ENCODE measurements around the gene CDIPT.
A peak's percentile ranks its signal among the peaks of the same experiment; 100 is the strongest.
"Not testable (repeated sequence)": the region's sequence is repeated elsewhere in the genome, so short reads cannot be mapped to it uniquely, and the experiment has no call there.

Gene CDIPT, protein sequence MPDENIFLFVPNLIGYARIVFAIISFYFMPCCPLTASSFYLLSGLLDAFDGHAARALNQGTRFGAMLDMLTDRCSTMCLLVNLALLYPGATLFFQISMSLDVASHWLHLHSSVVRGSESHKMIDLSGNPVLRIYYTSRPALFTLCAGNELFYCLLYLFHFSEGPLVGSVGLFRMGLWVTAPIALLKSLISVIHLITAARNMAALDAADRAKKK

DNA sequence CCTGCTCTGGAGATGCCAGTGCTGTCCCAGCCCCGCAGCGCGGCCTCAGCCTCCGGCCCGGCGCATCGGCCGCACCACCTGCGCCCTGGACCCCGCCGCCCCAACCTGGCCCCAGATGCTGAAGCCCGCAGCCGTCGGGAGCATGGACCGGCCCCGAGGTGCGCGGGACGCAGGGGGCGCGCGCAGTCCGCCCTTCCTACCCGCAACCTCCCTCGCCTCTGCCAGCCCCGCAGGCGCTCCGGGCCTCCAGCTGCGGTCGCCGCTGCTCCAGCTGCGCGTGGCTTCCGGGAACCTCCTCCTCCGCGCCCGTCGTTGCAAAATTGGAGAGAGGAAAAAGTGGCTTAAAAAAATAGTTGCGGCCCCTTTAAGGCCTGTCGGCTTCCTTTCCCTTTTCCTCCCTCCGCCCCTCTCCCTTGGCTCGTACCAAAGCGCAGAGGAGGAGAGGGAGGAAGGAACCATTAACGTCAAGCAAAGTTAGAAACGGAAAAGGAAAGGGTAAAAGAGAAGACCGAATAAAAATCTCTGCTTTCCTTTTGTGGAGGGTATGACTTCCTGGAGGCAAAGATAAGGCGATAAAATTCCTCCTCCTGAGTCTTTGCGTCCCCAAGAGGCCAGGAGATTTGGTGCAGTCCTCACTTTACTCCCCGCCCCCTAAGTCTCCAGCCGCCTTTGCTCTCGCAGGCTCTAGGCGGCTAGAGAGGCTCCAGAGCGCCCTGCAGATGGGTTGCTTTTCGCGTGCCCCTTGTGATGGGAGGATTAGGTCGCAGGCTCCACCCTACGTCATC lies at the start of gene CDIPT:
Gene CDIPT (minus strand): TSS at position 343 of the 785 bp plus-strand sequence. CDS start 369 bp downstream, outside the sequence.
- DNase-seq (ENCODE audit: low spot score): peak; percentile 93

DNA sequence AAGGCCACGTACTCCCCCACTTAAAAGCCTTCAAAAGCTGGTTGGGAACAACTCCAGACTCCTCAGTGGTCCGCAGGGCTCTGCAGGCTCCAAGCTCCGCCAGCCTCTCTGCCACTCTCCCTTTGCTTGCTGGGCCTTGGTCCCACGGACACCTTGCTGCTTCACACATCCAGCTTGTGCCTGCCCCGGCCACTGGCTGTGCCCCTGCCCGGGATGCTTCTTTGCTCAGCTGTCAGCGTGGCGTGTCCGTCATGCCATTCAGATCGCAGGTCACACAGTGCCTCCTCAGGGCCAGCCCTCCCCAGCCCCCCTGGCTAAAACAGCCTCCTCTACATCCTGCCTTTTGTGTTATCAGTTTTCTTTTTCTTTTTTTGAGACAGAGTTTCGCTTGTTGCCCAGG lies 49.1 kb upstream of the CDIPT start:
- DNase-seq (ENCODE audit: low spot score): no peak

DNA sequence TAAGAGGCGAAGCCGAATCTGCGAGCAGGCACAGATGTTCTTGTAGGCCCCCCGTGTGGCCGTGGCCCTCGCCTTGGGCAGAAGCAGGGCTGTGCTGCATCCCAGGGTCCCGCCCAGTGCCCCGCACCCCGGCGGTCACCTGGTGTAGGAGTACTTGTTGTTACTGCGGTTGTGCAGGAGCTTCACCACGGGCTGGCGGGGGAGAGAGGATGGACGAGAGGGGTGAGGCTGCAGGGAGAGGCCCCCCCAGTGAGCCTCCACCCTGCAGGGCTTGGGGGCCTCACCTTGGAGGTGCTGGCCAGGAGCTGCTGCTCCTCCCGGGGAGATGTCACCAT lies 48.6 kb upstream of the CDIPT start:
- no peak for DNase-seq (ENCODE audit: low spot score)

DNA sequence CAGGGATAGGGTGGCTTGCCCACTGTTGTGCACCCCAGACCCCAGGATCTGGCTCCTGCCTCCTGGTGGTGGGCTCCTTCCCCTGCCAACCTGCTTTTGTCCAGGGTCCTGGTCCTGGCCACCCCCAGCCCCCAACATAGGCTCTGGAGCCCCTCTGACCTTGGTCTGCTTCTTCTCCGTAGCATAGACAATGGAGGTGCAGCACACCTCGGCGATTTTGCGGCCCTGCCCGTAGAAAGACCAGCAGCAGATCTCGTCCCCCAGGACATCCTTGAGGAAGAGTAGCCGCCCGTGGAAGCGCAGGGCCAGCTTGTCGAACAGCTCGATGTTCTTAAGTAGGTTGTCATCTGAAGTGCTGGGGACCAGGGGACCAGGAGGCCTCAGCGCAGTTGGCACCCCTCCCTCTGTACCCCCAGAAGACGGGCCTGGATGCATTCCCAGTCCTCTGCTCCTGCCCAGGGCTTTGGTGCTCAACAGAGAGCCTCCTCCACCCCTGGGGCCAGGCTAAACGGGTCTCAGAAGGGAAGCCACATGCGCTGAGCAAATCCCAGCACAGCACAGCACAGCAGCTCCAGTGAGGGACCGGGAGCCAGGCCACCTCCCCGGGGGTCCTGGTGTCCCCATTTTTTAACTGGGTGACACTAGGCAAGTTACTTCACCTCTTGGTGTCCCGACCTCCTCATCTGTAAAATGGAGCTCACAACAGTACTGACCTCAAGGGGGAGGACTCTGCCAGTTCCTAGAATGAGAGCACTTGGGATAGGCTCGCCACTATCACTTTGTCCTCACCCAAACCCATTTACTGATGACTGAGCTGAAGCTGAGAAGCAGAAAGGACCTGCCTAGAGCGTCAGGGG lies 48.0 kb upstream of the CDIPT start:
- no peak for DNase-seq (ENCODE audit: low spot score)

DNA sequence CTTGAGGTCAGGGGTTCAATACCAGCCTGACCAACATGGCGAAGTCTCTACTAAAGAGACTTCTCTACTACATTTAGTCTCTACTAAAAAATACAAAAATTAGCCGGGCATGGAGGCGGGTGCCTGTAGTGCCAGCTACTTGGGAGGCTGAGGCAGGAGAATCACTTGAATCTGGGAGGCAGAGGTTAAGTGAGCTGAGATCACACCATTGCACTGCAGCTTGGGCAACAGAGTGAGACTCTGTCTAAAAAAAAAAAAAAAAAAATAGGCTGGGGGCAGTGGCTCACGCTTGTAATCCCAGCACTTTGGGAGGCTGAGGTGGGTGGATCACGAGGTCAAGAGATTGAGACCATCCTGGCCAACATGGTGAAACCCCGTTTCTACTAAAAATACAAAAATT lies 46.8 kb upstream of the CDIPT start:
- not testable (repeated sequence) for DNase-seq (ENCODE audit: low spot score)

DNA sequence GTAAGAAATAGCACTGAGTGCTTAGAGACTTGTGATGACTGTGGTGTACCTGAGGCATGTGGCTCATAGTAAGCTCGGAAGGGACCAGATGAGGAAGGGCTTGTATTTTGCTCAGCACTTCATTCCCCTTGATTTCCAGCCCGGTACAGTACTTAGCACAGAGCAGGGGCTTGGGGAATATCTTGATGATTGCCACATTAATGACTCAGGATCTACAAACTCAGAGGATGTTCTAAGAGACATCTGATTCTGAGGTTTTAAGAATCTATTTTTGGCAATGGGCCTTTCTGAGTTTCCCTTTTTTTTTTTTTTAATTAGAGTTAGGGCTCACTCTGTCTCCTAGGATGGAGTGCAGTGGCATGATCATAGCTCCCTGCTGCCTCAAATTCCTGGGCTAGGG lies 46.4 kb upstream of the CDIPT start:
- no peak for DNase-seq (ENCODE audit: low spot score)

DNA sequence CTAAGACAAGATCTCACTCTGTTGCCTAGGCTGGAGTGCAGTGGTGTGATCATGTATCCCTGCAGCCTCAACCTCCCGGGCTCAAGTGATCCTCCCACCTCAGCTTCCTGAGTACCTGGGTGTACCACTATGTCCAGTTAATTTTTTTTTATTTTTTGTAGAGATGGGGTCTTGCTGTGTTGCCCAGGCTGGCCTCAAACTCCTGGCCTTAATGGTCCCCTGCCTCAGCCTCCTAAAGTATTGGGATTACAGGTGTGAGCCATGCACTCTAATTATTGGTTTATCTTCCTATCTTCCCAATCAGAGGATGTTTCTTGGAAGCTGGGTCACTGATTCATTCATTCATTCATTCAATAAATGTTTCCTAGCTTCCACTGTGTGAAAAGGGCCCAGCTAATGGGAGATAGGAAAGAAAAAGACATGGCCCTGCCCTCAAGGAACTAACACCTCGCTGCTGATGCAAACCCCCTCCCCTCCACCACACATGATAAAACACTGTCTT lies 45.7 kb upstream of the CDIPT start:
- DNase-seq (ENCODE audit: low spot score): no peak

DNA sequence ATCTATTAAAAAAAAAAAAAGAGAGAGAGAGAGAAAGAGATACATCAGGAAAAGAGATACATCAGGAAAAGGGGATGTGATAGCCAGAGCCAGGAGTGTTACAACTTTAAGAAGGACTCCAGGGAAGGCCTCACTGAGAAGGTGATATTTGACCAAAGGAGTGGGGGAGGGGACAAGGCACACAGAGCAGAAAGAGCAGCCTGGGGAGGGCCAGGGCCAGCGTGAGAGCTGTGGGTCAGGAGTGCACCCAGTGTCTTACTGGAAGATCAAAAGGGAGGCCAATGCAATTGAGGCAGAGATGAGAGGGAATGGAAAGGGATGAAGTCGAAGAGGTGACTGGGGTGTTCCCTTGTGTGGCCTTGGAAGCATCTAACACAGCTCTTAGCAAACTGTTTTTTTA lies 44.9 kb upstream of the CDIPT start:
- no peak for DNase-seq (ENCODE audit: low spot score)

DNA sequence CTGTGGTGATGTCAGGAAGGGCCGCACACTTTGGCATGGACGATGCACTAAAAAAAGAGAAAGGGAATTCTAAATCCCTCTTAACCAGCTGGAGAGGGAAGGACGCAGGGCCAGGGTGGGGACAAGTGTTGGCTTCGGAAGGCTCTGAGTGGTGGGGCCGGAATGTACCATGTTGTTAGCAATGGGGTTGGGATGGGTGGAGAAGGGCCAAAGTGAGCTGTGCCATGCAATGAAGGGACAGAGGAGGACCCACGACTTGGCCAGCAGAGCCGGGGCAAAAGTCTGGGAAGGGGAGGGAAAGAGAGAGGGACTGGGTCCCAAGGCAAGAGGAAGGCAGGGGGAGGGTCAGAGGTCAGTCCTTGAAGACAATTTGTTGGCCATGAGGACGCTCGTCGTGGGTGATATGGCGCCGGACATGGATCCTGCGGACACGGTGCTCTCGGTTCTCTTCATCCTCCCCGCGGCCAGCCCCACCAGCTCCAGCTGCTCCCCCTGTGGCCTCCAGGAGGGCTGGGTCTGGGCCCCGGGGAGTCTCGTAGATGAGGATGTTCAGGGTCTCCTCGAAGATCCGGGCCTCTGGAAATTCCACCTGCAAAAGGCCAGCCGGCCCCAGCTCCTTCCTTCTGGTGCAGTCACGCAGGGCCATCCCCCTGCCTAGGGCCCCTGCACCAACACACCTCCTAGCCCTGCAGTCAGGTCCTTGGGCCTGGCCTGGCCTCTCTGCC lies 43.7 kb upstream of the CDIPT start:
- no peak for DNase-seq (ENCODE audit: low spot score)

DNA sequence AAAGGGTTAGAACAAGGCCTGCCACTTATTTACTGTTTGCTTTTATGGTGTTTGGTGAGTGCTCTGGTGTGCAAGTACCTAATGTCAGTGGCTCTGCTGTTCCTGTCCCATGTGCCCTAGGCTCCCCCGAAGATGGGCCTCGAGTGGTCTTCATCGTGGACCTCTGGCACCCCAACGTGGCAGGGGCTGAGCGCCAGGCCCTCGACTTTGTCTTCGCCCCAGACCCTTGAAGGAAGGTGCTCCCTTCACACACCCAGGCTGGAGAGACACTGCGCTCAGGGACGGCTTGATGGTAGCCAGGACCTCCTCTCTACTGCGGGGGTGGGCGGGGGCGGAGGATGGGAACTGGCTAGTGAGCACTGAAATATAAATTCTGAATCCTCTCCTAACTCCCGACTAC lies 42.6 kb upstream of the CDIPT start:
- DNase-seq (ENCODE audit: low spot score): no peak

DNA sequence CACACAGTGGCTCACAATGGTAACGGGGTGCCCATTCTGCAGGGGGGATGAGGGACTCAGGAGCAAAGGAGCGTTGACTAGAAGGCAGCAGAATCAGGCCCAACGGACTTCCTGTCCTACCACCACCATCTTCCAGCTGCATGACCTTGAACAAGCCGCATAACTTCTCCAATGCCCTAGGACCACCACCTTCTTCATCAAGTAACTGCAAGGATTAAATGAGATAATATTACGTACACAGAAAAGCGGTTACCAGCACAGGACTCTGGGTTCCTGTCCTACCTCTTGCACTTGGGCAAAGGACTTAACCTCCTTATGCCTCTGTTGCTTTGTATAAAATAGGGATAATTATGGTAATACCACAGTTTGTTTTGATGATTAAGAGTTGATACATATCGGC lies 41.9 kb upstream of the CDIPT start:
- DNase-seq (ENCODE audit: low spot score): no peak

DNA sequence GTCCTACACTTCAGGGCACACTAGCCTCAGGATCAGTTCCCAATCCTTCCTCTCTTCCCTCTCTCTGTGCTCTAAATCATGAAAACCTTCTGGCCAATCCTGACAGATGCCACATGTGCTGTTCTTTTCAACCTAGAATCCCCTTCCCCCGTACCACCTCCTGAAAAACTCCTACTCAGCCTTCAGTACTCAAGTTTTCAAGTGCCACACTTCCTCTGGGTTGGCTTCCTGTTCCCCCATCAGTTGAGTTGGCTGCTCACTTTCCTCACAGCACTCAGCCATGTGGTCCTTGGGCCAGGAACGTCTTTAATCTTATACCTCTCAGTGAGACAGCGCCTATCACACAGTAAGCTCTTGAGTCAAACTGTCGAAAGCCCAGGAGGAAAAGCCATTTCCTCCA lies 40.6 kb upstream of the CDIPT start:
- no peak for DNase-seq (ENCODE audit: low spot score)

DNA sequence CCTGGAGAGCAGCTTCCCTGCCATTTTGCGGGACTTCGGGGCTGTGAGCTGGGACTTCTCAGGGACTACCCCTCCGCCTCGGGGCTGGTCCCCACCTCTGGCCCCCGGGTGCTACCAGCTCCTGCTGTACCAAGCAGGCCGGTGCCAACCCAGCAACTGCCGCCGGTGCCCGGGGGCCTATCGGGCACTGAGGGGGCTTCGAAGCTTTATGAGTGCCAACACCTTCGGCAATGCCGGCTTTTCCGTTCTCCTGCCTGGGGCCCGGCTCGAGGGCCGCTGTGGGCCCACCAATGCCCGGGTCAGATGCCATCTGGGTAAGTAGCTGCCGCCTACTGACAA lies 38.5 kb upstream of the CDIPT start:
- DNase-seq (ENCODE audit: low spot score): no peak

DNA sequence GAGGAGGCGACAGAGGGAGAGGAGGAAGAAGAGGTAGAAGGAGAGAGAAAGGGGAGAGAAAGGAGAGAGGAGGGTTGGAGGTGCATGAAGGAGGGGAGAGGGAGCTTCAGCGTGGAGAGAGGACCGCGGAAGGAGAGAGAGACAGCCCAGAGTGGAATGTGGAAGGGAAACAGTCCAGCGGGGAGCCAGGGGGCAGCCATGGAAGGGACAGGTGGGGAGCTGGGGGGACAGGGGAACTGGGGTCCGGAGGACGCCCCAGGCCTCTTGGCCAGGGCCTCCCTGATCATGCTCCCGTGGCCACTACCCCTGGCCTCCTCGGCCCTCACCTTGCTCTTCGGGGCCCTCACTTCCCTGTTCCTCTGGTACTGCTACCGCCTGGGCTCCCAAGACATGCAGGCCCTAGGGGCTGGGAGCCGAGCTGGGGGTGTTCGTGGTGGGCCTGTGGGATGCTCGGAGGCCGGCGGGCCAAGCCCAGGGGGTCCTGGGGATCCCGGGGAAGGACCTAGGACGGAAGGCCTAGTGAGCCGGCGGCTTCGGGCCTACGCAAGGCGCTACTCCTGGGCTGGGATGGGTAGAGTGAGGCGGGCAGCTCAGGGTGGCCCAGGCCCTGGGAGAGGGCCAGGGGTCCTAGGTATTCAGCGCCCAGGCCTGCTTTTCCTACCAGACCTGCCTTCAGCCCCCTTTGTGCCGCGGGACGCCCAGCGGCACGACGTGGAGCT lies 38.0 kb upstream of the CDIPT start:
- DNase-seq (ENCODE audit: low spot score): no peak

DNA sequence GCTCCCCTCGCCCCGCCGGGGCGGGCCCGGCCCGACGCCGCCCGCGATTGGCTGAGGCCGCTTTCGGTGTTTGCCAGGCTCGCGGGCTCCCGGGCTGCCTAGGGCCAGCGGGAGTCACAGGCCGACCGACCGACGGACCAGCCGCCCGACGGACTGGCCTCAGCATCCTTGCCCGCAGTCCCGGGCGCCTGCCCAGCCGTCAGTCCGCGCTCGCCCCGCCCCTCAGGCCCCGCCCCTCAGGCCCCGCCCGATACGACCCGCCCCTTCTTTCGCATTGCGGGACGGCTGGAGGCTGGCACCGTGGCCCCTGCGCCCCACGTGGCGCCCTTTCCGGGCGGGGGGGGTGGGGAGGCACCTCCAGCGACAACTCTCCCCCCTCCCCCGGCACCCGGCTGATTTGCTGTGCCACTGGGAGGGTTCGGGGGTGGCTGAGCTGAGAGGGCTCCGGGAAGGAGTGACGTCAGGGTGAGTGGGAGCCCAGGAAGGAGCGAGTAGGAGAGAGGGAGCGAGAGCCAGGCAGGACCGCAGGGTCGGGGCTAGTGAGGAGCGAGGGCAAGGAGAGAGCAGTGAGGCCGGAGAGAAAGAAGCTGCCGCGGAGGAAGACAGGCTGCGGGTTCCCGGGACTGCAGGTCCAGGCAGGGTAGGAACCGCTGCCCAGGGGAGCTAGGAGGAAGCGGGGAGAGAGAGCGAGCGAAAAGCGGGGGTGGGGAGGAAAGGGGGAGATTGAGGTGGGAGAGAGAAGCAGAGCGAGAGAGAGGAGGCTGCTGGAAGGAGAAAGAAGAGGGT lies 37.3 kb upstream of the CDIPT start, which contains the start of gene ASPHD1:
Gene ASPHD1 (plus strand): TSS at position 387 of the 786 bp plus-strand sequence. CDS start 484 bp downstream, outside the sequence.
- DNase-seq (ENCODE audit: low spot score): peak; percentile 93

DNA sequence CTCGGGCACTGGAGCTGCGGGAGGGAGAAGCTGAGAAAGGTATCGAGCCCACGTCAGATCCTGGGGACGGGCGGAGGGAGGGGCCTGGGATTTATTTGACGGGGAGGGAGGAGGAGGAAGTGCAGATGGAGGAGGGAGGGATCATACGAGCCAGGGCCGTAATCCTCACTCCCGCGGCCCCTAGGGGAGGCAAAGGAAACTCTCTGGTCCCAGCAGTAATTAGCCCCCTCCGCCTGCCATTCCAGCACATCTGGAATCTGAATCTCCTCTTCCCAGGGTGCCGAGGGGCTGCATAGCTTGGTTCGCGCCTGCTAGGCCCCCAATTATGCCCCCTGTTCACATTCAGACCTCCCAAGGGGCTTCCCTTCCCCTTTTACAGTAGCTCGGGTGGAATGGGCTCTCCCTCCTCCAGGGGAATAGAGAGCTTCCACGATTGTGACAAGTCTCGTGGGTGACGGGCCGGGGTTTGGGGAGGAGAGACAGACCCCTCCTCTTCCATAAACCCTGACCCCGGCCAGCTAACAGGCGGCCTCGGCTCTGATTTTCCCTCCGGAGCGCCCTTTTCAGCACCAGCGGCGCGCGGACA lies 36.6 kb upstream of the CDIPT start, which contains the start of gene SEZ6L2:
Gene SEZ6L2 (minus strand): TSS at position 35 of the 586 bp plus-strand sequence. CDS start 531 bp downstream, outside the sequence.
- DNase-seq (ENCODE audit: low spot score): peak; percentile 87

DNA sequence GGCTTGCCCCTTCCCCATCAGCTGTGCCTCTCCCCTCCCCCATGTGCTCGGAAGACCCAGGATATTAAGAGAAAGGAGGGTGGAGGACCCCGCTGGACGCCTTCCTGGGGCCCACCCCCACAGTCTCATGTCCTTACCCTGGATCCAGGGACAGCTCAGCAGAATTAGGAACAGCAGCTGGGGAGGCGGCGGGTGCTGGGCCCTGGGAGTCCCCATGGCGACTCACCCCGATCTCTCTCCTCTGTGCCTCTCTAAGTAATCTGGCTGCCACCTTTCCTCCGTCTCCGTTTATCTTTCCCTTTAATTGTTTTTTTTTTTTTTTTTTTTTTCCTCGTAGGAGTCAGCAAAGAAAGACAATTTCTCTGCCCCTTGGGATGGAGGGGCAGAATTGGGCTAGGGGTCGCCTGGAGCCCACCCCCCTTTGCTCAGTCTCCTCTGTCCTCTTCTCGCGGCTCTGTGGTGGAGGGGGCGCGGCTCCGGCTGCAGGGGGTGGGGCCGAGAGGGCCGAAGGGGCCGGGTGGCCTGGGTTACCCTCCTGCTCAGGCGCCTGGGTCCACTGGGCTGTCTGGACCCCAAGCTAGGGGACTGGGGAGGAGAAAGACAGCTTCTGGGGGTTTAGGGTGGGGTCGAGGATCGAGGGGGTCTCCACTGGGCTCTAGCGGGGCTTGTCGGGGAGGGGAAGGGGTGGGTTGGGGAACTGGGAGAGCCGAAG lies 35.9 kb upstream of the CDIPT start:
- DNase-seq (ENCODE audit: low spot score): peak; percentile 82

DNA sequence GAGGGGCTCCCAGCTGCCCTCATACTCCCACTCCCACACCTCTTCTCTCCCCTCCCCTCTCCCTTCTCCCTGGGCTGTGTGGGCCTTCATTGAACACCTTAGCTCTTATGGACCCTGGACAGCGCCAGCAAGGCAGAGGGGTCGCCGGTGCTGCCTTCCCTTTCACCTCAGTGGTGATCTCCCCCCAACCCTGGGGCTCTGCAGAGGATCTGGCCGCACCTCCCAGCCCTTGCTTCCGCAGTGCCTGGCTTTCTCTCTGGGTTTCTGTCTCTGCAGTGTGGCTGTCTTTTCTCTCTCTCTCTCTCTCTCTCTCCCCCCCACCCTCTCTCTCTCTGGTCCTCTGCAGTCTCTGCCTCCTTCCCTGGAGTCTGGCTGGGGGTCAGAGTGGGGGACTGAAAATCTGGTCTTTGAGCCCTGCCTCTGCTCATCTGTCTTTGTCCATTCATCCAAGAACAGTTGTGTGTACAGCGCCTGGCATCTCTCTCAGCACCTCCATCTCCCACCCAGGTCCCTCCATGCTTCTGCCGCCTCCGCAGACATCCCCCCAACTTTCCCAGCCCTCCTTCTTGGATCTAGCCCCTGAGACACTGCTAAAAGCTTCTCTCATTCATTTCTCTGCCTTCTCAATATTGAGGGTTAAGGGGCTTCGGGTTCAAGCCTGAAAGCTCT lies 35.2 kb upstream of the CDIPT start:
- peak; percentile 62 for DNase-seq (ENCODE audit: low spot score)

DNA sequence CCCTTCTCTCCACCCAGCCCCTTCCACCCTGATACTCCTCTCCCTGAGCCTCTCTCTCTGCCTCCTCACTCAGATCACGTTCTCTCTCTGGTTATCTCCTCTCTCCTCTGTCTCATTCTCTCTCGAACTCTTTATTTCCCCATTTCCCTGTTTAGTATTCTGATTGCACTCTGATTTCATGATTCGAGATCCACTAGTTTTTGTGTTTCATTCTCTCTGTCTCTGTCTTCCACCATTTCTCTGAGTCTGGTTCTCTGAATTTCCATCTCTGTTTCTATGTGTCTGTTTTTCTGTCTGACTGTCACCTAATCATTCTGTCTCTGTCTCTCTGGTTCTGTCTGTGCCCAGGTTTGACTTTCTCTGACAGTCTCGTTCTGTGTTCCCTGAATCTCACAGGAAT lies 34.3 kb upstream of the CDIPT start:
- no peak for DNase-seq (ENCODE audit: low spot score)
